Spleen (tissue), 11 donors: ENCODE measurements around the gene TMEM273. TPM values are rescaled to one million over a fixed set of nuclear protein-coding genes. Genes with fewer than 3 reads are reported as not detected.

Experiments
- DNase-seq: peaks from one replicate; pipeline ENCODE4 v3.0.0-alpha.2; 2020
- H3K27ac ChIP-seq, 8 donors: fragments of 200-600 bp; sonication (generic) in 7 of 8; 1 replicate in 4 of 8; 2 replicates in 4 of 8; pipeline versions ENCODE4 v1.5.0 to v1.8.0; 2016 to 2021; ENCODE audit warnings: inconsistent platforms in 4 of 8, mild to moderate bottlenecking in 4 of 8, moderate library complexity in 1 of 8
- H3K27me3 ChIP-seq, 7 donors: fragments of 200-600 bp; sonication (generic) in 6 of 7; replicated peaks in 1 of 7; 1 replicate in 4 of 7; 2 replicates in 3 of 7; pipeline versions ENCODE4 v1.5.0 to v1.8.0; 2016 to 2021; ENCODE audit warnings: inconsistent platforms in 3 of 7, mild to moderate bottlenecking in 1 of 7
- H3K36me3 ChIP-seq, 6 donors: fragments of 200-600 bp; sonication (generic) in 5 of 6; 1 replicate in 4 of 6; 2 replicates in 2 of 6; pipeline versions ENCODE4 v1.5.0 to v1.8.0; 2016 to 2021; ENCODE audit warnings: inconsistent platforms in 2 of 6
- H3K4me1 ChIP-seq, 6 donors: fragments of 200-600 bp; sonication (generic) in 5 of 6; 1 replicate in 3 of 6; 2 replicates in 3 of 6; pipeline versions ENCODE4 v1.5.0 to v1.8.0; 2016 to 2021; ENCODE audit warnings: inconsistent platforms in 3 of 6
- H3K4me3 ChIP-seq, 8 donors: fragments of 200-600 bp; sonication (generic) in 7 of 8; 1 replicate in 4 of 8; 2 replicates in 4 of 8; pipeline versions ENCODE4 v1.5.0 to v1.8.0; 2016 to 2021; ENCODE audit warnings: inconsistent platforms in 4 of 8, mild to moderate bottlenecking in 4 of 8, moderate library complexity in 2 of 8
- H3K9me3 ChIP-seq, 8 donors: fragments of 200-600 bp; sonication (generic) in 7 of 8; 1 replicate in 4 of 8; 2 replicates in 4 of 8; pipeline versions ENCODE4 v1.5.0 to v1.8.0; 2016 to 2021; ENCODE audit warnings: inconsistent platforms in 4 of 8
- POLR2A ChIP-seq, 3 donors: fragments of 450-650 bp; IDR thresholded peaks; one replicate each; pipeline ENCODE4 v1.5.1; 2017; ENCODE audit warnings: antibody characterized with exemption in 3 of 3, mild to moderate bottlenecking in 1 of 3
- POLR2AphosphoS5 ChIP-seq, 3 donors: sonication (generic); formaldehyde crosslinking; IDR thresholded peaks; one replicate each; pipeline ENCODE4 v1.5.1; 2017; ENCODE audit warnings: antibody characterized with exemption in 3 of 3
- WGBS, 5 donors: extraction: QIAGEN DNeasy Blood & Tissue Kit in 3 of 5; methylation state at CpG; one replicate each; pipeline versions ENCODE4 v1.1.5 to v1.1.7; 2013 to 2018; 5-methylcytosine and 5-hydroxymethylcytosine counted together
- intact Hi-C: fragments of 100-400 bp; cut with DNase I; formaldehyde crosslinking; loops from one replicate; pipeline ENCODE4 v1.15.0; 2023; ENCODE audit warnings: low total_unique reads
- polyA plus RNA-seq, 3 donors: library from polyadenylated mRNA; stranded (reverse); fragments of 200-250 nt; gene quantifications; one replicate each; pipeline ENCODE4 v1.2.1, GENCODE V29; 2013
- total RNA-seq, 7 donors: library from RNA; depleted of rRNA in 3 of 7; stranded (reverse); fragments of >200 nt in 3 of 7; fragmentation: NEBNext Ultra II Directional in 4 of 7; extraction: Animal tissue kit (Norgen Biotek cat#: 25700) in 4 of 7; gene quantifications; one replicate each; pipeline versions ENCODE4 v1.1.0 to v1.2.1, GENCODE V29; 2016 to 2021
- TF ChIP-seq, protein P1 (sequence below), 11 experiments: fragments of 200-600 bp in 7 of 11; fragments of 450-650 bp in 4 of 11; sonication (generic) in 4 of 11; IDR thresholded peaks in 8 of 11; conservative IDR thresholded peaks in 3 of 11; 1 replicate in 7 of 11; 2 replicates in 4 of 11; pipeline versions ENCODE4 v1.4.0 to v1.8.0; 2016 to 2021; ENCODE audit warnings: antibody characterized with exemption in 11 of 11, inconsistent platforms in 4 of 11, mild to moderate bottlenecking in 1 of 11
- donor health status: healthy with polysubstance abuse.
- donor health status: DM: no; HTN: no; CAD: no; lungs with moderate emphysema.
- donor health status: DM: no; HTN: no; CAD: no.
- donor health status: Bipolar disorder and iron deficiency.
- donor health status: healthy.
- donor health status: DM: no; HTN: no; CAD: no.
- donor health status: DM: yes; HTN: yes; CAD: no.

TMEM273 gene
- total and polyA plus RNA-seq, 10 donors: 25.6 to 64.5 (median 33.4) TPM

GRCh38 chr10:49213211-49213610, 25.0 kb upstream of the TMEM273 start:
- DNase-seq: no peak
- Histone ChIP-seq H3K4me3 (no peak overlapping the region), H3K9me3 (no peaks in the 10 kb centered on the region), H3K27me3 (peaks cover 0 to 13% (median 0%) of the 10 kb centered on the region in 7 donors), H3K4me1 (no peaks in the 10 kb centered on the region), H3K36me3 (no peaks in the 10 kb centered on the region), H3K27ac (no peak overlapping the region)
- TF ChIP-seq, protein P1, sequence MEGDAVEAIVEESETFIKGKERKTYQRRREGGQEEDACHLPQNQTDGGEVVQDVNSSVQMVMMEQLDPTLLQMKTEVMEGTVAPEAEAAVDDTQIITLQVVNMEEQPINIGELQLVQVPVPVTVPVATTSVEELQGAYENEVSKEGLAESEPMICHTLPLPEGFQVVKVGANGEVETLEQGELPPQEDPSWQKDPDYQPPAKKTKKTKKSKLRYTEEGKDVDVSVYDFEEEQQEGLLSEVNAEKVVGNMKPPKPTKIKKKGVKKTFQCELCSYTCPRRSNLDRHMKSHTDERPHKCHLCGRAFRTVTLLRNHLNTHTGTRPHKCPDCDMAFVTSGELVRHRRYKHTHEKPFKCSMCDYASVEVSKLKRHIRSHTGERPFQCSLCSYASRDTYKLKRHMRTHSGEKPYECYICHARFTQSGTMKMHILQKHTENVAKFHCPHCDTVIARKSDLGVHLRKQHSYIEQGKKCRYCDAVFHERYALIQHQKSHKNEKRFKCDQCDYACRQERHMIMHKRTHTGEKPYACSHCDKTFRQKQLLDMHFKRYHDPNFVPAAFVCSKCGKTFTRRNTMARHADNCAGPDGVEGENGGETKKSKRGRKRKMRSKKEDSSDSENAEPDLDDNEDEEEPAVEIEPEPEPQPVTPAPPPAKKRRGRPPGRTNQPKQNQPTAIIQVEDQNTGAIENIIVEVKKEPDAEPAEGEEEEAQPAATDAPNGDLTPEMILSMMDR (IDR thresholded peaks at IDR 0.05 in 8 of 11, conservative IDR thresholded peaks at IDR 0.05 in 3 of 11): no peak
- no peak for TF ChIP-seq POLR2A (IDR thresholded peaks at IDR 0.05)
- TF ChIP-seq POLR2AphosphoS5 (IDR thresholded peaks at IDR 0.05): no peak
- WGBS, 5 donors: 62 to 77% (median 69%) methylated on average over 3 of the region's 3 CpGs
- intact Hi-C loops: no loop called here

GRCh38 chr10:49212783-49213182, 24.6 kb upstream of the TMEM273 start:
- DNase-seq: no peak
- Histone ChIP-seq H3K9me3 (no peaks in the 10 kb centered on the region), H3K27ac (no peak overlapping the region), H3K27me3 (peaks cover 0 to 13% (median 0%) of the 10 kb centered on the region in 7 donors), H3K36me3 (no peaks in the 10 kb centered on the region), H3K4me1 (no peaks in the 10 kb centered on the region), H3K4me3 (no peak overlapping the region)
- WGBS, 5 donors: 29 to 57% (median 45%) methylated on average over 1 of the region's 1 CpG
- no peak for TF ChIP-seq POLR2A (IDR thresholded peaks at IDR 0.05)
- intact Hi-C loops: no loop called here

- H3K9me3 ChIP-seq: no peaks in the 10 kb centered on the region
- no peak for TF ChIP-seq POLR2AphosphoS5 (IDR thresholded peaks at IDR 0.05)
- TF ChIP-seq, protein P1 (IDR thresholded peaks at IDR 0.05 in 8 of 11, conservative IDR thresholded peaks at IDR 0.05 in 3 of 11): no peak
- 71 to 91% (median 82%) methylated on average over 1 of the region's 1 CpG for WGBS, 5 donors
- no peaks in the 10 kb centered on the region for H3K36me3 ChIP-seq
- no peak overlapping the region for H3K4me3 ChIP-seq
- DNase-seq: no peak
- H3K27me3 ChIP-seq: peaks cover 0 to 13% (median 0%) of the 10 kb centered on the region in 7 donors
- no peak overlapping the region for H3K27ac ChIP-seq
- no peaks in the 10 kb centered on the region for H3K4me1 ChIP-seq
- intact Hi-C loops: no loop called here
Observed at GRCh38 chr10:49212076-49212475, 23.9 kb upstream of the TMEM273 start.

GRCh38 chr10:49208996-49209395, 20.8 kb upstream of the TMEM273 start:
- no peak for DNase-seq
- Histone ChIP-seq H3K27me3 (peaks cover 0 to 13% (median 0%) of the 10 kb centered on the region in 7 donors), H3K4me3 (no peak overlapping the region), H3K4me1 (no peaks in the 10 kb centered on the region), H3K9me3 (peaks cover 0 to 8% (median 2%) of the 10 kb centered on the region in 8 donors), H3K36me3 (no peaks in the 10 kb centered on the region), H3K27ac (no peak overlapping the region)
- TF ChIP-seq, protein P1 (IDR thresholded peaks at IDR 0.05 in 8 of 11, conservative IDR thresholded peaks at IDR 0.05 in 3 of 11): no peak
- TF ChIP-seq POLR2A (IDR thresholded peaks at IDR 0.05) (no peak), POLR2AphosphoS5 (IDR thresholded peaks at IDR 0.05) (no peak)
- WGBS, 5 donors: 84 to 95% (median 89%) methylated on average over 2 of the region's 2 CpGs
- intact Hi-C loops: no loop called here
